ENCODE data around the gene FAM234A. TPM values are rescaled to one million over a fixed set of nuclear protein-coding genes. Genes with fewer than 3 reads are reported as not detected.

The FAM234A gene
- total RNA-seq, 1 experiment from 2014 or later = 94.9 TPM

GRCh38 chr16:275786-276232 lies 41.2 kb downstream of the FAM234A start, which contains the start of gene RGS11:
TSS of gene RGS11 (minus strand) at chr16:275944. CDS start at chr16:275911, 33 bp downstream.
- DNase-seq = no peak
- Histone ChIP-seq H3K27me3 (ENCODE audit: insufficient read depth, low read length) (peaks cover 3% of the 10 kb centered on the region; the same call in 1 of the 2 replicates), H4K91ac (ENCODE audit: insufficient read length, low read depth, low read length) (no peak within 1 kb of the TSS), H3K79me2 (ENCODE audit: insufficient read depth, low read length) (no peaks in the 10 kb centered on the region), H3K4ac (ENCODE audit: low read depth, low read length) (no peak within 1 kb of the TSS), H2AK5ac (ENCODE audit: insufficient read length, low read length) (no peak within 1 kb of the TSS), H3K9ac (ENCODE audit: extremely low read depth, insufficient read length, low read length) (no peak within 1 kb of the TSS), H4K20me1 (ENCODE audit: control insufficient read depth, insufficient read depth, insufficient read length) (no peaks in the 10 kb centered on the region), H3K23ac (ENCODE audit: insufficient read length, low read depth, low read length) (no peak within 1 kb of the TSS), H4K8ac (replicated peaks; ENCODE audit: insufficient read length, low read depth, low read length) (no peak within 1 kb of the TSS), H3T11ph (ENCODE audit: low read length) (no peak within 1 kb of the TSS), H3K27ac (ENCODE audit: insufficient read length, low read depth, low read length) (no peak within 1 kb of the TSS), H3K23me2 (ENCODE audit: insufficient read length, low read depth, low read length, poor library complexity, severe bottlenecking) (peaks cover 5% of the 10 kb centered on the region), H3K4me1 (ENCODE audit: insufficient read depth, low read length) (no peaks in the 10 kb centered on the region), H3K18ac (ENCODE audit: insufficient read length, low read depth, low read length) (no peak within 1 kb of the TSS), H3K9me3 (ENCODE audit: control insufficient read depth, low read depth, low read length) (no peaks in the 10 kb centered on the region), H2BK20ac (ENCODE audit: low read depth, low read length, poor library complexity, severe bottlenecking) (no peak within 1 kb of the TSS), H3K79me1 (ENCODE audit: insufficient read depth, low read depth, low read length, poor library complexity, severe bottlenecking) (no peaks in the 10 kb centered on the region), H3K4me2 (ENCODE audit: insufficient read depth, insufficient read length, low read length) (peak within 1 kb of the TSS; percentile 23), H3K14ac (ENCODE audit: insufficient read depth, low read length) (no peak within 1 kb of the TSS), H4K5ac (ENCODE audit: insufficient read length, low read depth, low read length) (no peak within 1 kb of the TSS), H3K56ac (ENCODE audit: insufficient read length, low read depth, low read length) (no peak within 1 kb of the TSS), H2BK120ac (ENCODE audit: low read depth, low read length, poor library complexity, severe bottlenecking) (no peak within 1 kb of the TSS), H2AFZ (ENCODE audit: low read length) (no peak within 1 kb of the TSS), H2BK15ac (ENCODE audit: low read depth, low read length) (no peak within 1 kb of the TSS), H2BK5ac (ENCODE audit: insufficient read length, low read length) (no peak within 1 kb of the TSS), H2BK12ac (ENCODE audit: insufficient read length, low read depth, low read length) (no peak within 1 kb of the TSS)
- Mint-ChIP-seq H3K27me3 (ENCODE audit: low read depth) (peaks cover 49% of the 10 kb centered on the region), H3K4me1 (peaks cover 0 to 2% of the 10 kb centered on the region in 2 experiments; a peak in 1 of 4 replicates), H3K27ac (no peak within 1 kb of the TSS), H3K9me3 (no peaks in the 10 kb centered on the region; a peak in 1 of 5 replicates), H3K36me3 (ENCODE audit: insufficient read depth in 1 of 3, low read depth in 3 of 3) (no peaks in the 10 kb centered on the region), H3K4me3 (peak within 1 kb of the TSS; percentile 58 to 79)
- TF ChIP-seq CTCF (conservative IDR thresholded peaks at IDR 0.05) = no peak
- WGBS (ENCODE audit: extremely low coverage, insufficient read length, low lambda C conversion rate) = no CpG with 5 or more reads among the region's 56 CpGs

Measured in H9 (cell line).